H9 (cell line): ENCODE data around the gene ABCA13. TPM values are rescaled to one million over a fixed set of nuclear protein-coding genes. Genes with fewer than 3 reads are reported as not detected.

Experiments used
- DNase-seq: peaks from one replicate; pipeline ENCODE4 v3.0.0-alpha.2; 2017
- H2AFZ ChIP-seq: one replicate; pipeline ENCODE4 v1.6.1; 2013; ENCODE audit warnings: mild to moderate bottlenecking, low read length, control low read depth, moderate library complexity
- H2AK5ac ChIP-seq: 2 replicates; pipeline ENCODE4 v1.6.1; 2013; ENCODE audit warnings: low read length, control low read depth, mixed read lengths; ENCODE audit not compliant: insufficient read length
- H2BK120ac ChIP-seq: one replicate; pipeline ENCODE4 v1.6.1; 2013; ENCODE audit warnings: low read depth, mild to moderate bottlenecking, low read length, control low read depth, inconsistent platforms; ENCODE audit not compliant: poor library complexity, severe bottlenecking
- H2BK12ac ChIP-seq: 2 replicates; pipeline ENCODE4 v1.6.1; 2013; ENCODE audit warnings: low read length, control low read depth, mixed read lengths, low read depth; ENCODE audit not compliant: insufficient read length
- H2BK15ac ChIP-seq: 2 replicates; pipeline ENCODE4 v1.6.1; 2013; ENCODE audit warnings: low read depth, low read length, control low read depth
- H2BK20ac ChIP-seq: one replicate; pipeline ENCODE4 v1.6.1; 2013; ENCODE audit warnings: low read depth, mild to moderate bottlenecking, low read length, control low read depth, inconsistent platforms; ENCODE audit not compliant: poor library complexity, severe bottlenecking
- H2BK5ac ChIP-seq: 2 replicates; pipeline ENCODE4 v1.6.1; 2013; ENCODE audit warnings: low read length, control low read depth, mixed read lengths; ENCODE audit not compliant: insufficient read length
- H3K14ac ChIP-seq: 2 replicates; pipeline ENCODE4 v1.6.1; 2013; ENCODE audit warnings: low read length, control low read depth; ENCODE audit not compliant: insufficient read depth
- H3K18ac ChIP-seq: 2 replicates; pipeline ENCODE4 v1.6.1; 2013; ENCODE audit warnings: low read depth, mild to moderate bottlenecking, mixed read lengths, low read length, control low read depth; ENCODE audit not compliant: insufficient read length
- H3K23ac ChIP-seq: 2 replicates; pipeline ENCODE4 v1.6.1; 2013; ENCODE audit warnings: low read length, control low read depth, mixed read lengths, low read depth; ENCODE audit not compliant: insufficient read length
- H3K23me2 ChIP-seq: 2 replicates; pipeline ENCODE4 v1.6.1; 2013; ENCODE audit warnings: low read depth, mild to moderate bottlenecking, mixed read lengths, low read length, control low read depth; ENCODE audit not compliant: insufficient read length, poor library complexity, severe bottlenecking
- H3K27ac ChIP-seq: 2 replicates; pipeline ENCODE4 v1.5.1; 2013; ENCODE audit warnings: low read length, control low read depth, mixed read lengths, low read depth; ENCODE audit not compliant: insufficient read length
- H3K27me3 ChIP-seq: 2 replicates; pipeline ENCODE4 v1.6.1; 2013; ENCODE audit warnings: low read length, control low read depth, inconsistent platforms; ENCODE audit not compliant: insufficient read depth
- H3K4ac ChIP-seq: 2 replicates; pipeline ENCODE4 v1.6.1; 2013; ENCODE audit warnings: low read depth, mild to moderate bottlenecking, control low read depth, inconsistent platforms, low read length, moderate library complexity
- H3K4me1 ChIP-seq: 2 replicates; pipeline ENCODE4 v1.6.1; 2013; ENCODE audit warnings: low read length, control low read depth, inconsistent platforms; ENCODE audit not compliant: insufficient read depth
- H3K4me2 ChIP-seq: 2 replicates; pipeline ENCODE4 v1.6.1; 2013; ENCODE audit warnings: low read length, control low read depth, mixed read lengths; ENCODE audit not compliant: insufficient read length, insufficient read depth
- H3K56ac ChIP-seq: 2 replicates; pipeline ENCODE4 v1.6.1; 2013; ENCODE audit warnings: low read depth, mild to moderate bottlenecking, mixed read lengths, low read length, control low read depth; ENCODE audit not compliant: insufficient read length
- H3K79me1 ChIP-seq: 2 replicates; pipeline ENCODE4 v1.6.1; 2013; ENCODE audit warnings: low read depth, mild to moderate bottlenecking, moderate library complexity, low read length, control low read depth, inconsistent platforms; ENCODE audit not compliant: insufficient read depth, poor library complexity, severe bottlenecking
- H3K79me2 ChIP-seq: 2 replicates; pipeline ENCODE4 v1.6.1; 2013; ENCODE audit warnings: low read length, control low read depth, inconsistent platforms; ENCODE audit not compliant: insufficient read depth
- H3K9ac ChIP-seq: 2 replicates; pipeline ENCODE4 v1.6.1; 2013; ENCODE audit warnings: low read length, control low read depth, mixed read lengths; ENCODE audit not compliant: insufficient read length; ENCODE audit errors: extremely low read depth
- H3K9me3 ChIP-seq: one replicate; pipeline ENCODE4 v1.6.1; 2013; ENCODE audit warnings: low read depth, low read length, inconsistent platforms; ENCODE audit not compliant: control insufficient read depth
- H3T11ph ChIP-seq: one replicate; pipeline ENCODE4 v1.6.1; 2013; ENCODE audit warnings: mild to moderate bottlenecking, low read length, control low read depth, inconsistent platforms
- H4K20me1 ChIP-seq: one replicate; pipeline ENCODE4 v1.6.1; 2013; ENCODE audit not compliant: control insufficient read depth, insufficient read length, insufficient read depth
- H4K5ac ChIP-seq: 2 replicates; pipeline ENCODE4 v1.6.1; 2013; ENCODE audit warnings: low read depth, mild to moderate bottlenecking, mixed read lengths, low read length, control low read depth; ENCODE audit not compliant: insufficient read length
- H4K8ac ChIP-seq: replicated peaks from 2 replicates; pipeline ENCODE4 v1.6.1; 2013; ENCODE audit warnings: low read length, control low read depth, mixed read lengths, low read depth; ENCODE audit not compliant: insufficient read length
- H4K91ac ChIP-seq: 2 replicates; pipeline ENCODE4 v1.6.1; 2013; ENCODE audit warnings: low read depth, mild to moderate bottlenecking, moderate library complexity, mixed read lengths, low read length, control low read depth; ENCODE audit not compliant: insufficient read length
- H3K27ac Mint-ChIP-seq, 3 experiments: 2 replicates in 2 of 3; 3 replicates in 1 of 3; pipeline ENCODE4 v1.8.0; 2020 to 2021; ENCODE audit warnings: mixed read lengths in 3 of 3, mild to moderate bottlenecking in 1 of 3, moderate library complexity in 1 of 3
- H3K27me3 Mint-ChIP-seq: 2 replicates; pipeline ENCODE4 v1.8.0; 2021; ENCODE audit warnings: low read depth, mild to moderate bottlenecking, moderate library complexity, mixed read lengths
- H3K36me3 Mint-ChIP-seq, 3 experiments: 2 replicates in 2 of 3; 3 replicates in 1 of 3; pipeline ENCODE4 v1.8.0; 2020 to 2021; ENCODE audit warnings: low read depth in 3 of 3, mixed read lengths in 3 of 3; ENCODE audit not compliant: insufficient read depth in 1 of 3
- H3K4me1 Mint-ChIP-seq, 2 experiments: 2 replicates each; pipeline ENCODE4 v1.8.0; 2020; ENCODE audit warnings: mixed read lengths in 2 of 2
- H3K4me3 Mint-ChIP-seq, 2 experiments: 2 replicates in 1 of 2; 3 replicates in 1 of 2; pipeline ENCODE4 v1.8.0; 2020 to 2021; ENCODE audit warnings: mild to moderate bottlenecking in 2 of 2, mixed read lengths in 2 of 2, moderate library complexity in 1 of 2
- H3K9me3 Mint-ChIP-seq, 2 experiments: 2 replicates in 1 of 2; 3 replicates in 1 of 2; pipeline ENCODE4 v1.8.0; 2020; ENCODE audit warnings: mild to moderate bottlenecking in 2 of 2, mixed read lengths in 2 of 2, moderate library complexity in 1 of 2
- CTCF ChIP-seq: fragments of 200-600 bp; sonication (generic); conservative IDR thresholded peaks from 3 replicates; pipeline ENCODE4 v1.8.0; 2021; ENCODE audit warnings: antibody characterized with exemption, mild to moderate bottlenecking
- WGBS: extraction: QIAGEN DNeasy Blood & Tissue Kit; methylation state at CpG from one replicate; pipeline ENCODE4 v1.1.7; 2013; ENCODE audit warnings: missing lambda C conversion rate, low lambda C conversion rate, mixed read lengths; ENCODE audit not compliant: insufficient read length; ENCODE audit errors: extremely low coverage; 5-methylcytosine and 5-hydroxymethylcytosine counted together
- total RNA-seq: library from RNA; stranded (reverse); gene quantifications from 2 replicates; pipeline ENCODE4 v1.2.1, GENCODE V29; 2021

ABCA13 gene
- total RNA-seq, 1 experiment from 2014 or later, result 0.11 TPM

- no peak overlapping the region for H2BK15ac ChIP-seq
- no peaks in the 10 kb centered on the region for H3K23me2 ChIP-seq
- no peak overlapping the region for H2BK5ac ChIP-seq
- no peaks in the 10 kb centered on the region for H3K79me2 ChIP-seq
- H3K18ac ChIP-seq, result no peak overlapping the region
- peaks cover 12 to 23% of the 10 kb centered on the region in 2 experiments for H3K9me3 Mint-ChIP-seq
- TF ChIP-seq CTCF, result no peak
- no peak for DNase-seq
- H3K36me3 Mint-ChIP-seq, result peaks cover 6 to 25% (median 11%) of the 10 kb centered on the region in 3 experiments; a peak in 5 of 7 replicates
- H4K5ac ChIP-seq, result no peak overlapping the region
- H3K27me3 ChIP-seq, result no peaks in the 10 kb centered on the region
- no peak overlapping the region for H2BK12ac ChIP-seq
- no peak overlapping the region for H3K23ac ChIP-seq
- H3K27ac ChIP-seq, result no peak overlapping the region
- no peaks in the 10 kb centered on the region for H3K27me3 Mint-ChIP-seq
- no peak overlapping the region for H3K9ac ChIP-seq
- no peaks in the 10 kb centered on the region for H3K9me3 ChIP-seq
- H2BK120ac ChIP-seq, result no peak overlapping the region
- H4K20me1 ChIP-seq, result no peaks in the 10 kb centered on the region
- no peak overlapping the region for H3T11ph ChIP-seq
- no peak overlapping the region for H3K4me2 ChIP-seq
- no peak overlapping the region for H2AK5ac ChIP-seq
- no peaks in the 10 kb centered on the region for H3K4me1 Mint-ChIP-seq
- H3K14ac ChIP-seq, result no peak overlapping the region
- H3K4me1 ChIP-seq, result no peaks in the 10 kb centered on the region
- no CpG with 5 or more reads among the region's 2 CpGs for WGBS
- no peak overlapping the region for H4K91ac ChIP-seq
- no peak overlapping the region for H3K4me3 Mint-ChIP-seq
- no peaks in the 10 kb centered on the region for H3K79me1 ChIP-seq
- H4K8ac ChIP-seq, result no peak overlapping the region
- no peak overlapping the region for H2BK20ac ChIP-seq
- no peak overlapping the region for H3K27ac Mint-ChIP-seq
- no peak overlapping the region for H3K4ac ChIP-seq
- no peak overlapping the region for H3K56ac ChIP-seq
- H2AFZ ChIP-seq, result no peak overlapping the region
Measured at GRCh38 chr7:48575516-48575915, 404.3 kb downstream of the ABCA13 start.
